Measurements from ENCODE around the gene EHF.
"Not testable (repeated sequence)": the region's sequence is repeated elsewhere in the genome, so short reads cannot be mapped to it uniquely, and the experiment has no call there.

EHF gene

DNA sequence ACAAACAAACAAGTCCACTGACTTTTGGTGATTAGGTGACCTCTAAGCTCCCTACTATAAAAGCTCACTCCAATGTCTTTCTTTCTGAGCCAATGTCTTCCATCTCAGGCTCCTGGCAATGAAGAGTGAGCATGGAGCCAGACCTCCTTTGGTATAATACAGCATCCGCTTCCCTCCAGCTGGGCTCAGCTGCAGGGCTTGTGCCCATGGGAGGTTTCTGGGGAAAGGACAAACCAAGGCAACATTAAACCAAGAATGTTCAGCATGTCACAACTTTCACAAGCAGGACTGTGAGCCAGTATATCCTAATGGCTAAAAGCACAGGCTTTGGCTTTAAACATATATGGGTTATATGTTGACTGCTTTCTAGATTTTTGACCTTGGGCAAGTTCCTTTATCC lies 58.8 kb downstream of the EHF start:
- TF ChIP-seq, protein P1, sequence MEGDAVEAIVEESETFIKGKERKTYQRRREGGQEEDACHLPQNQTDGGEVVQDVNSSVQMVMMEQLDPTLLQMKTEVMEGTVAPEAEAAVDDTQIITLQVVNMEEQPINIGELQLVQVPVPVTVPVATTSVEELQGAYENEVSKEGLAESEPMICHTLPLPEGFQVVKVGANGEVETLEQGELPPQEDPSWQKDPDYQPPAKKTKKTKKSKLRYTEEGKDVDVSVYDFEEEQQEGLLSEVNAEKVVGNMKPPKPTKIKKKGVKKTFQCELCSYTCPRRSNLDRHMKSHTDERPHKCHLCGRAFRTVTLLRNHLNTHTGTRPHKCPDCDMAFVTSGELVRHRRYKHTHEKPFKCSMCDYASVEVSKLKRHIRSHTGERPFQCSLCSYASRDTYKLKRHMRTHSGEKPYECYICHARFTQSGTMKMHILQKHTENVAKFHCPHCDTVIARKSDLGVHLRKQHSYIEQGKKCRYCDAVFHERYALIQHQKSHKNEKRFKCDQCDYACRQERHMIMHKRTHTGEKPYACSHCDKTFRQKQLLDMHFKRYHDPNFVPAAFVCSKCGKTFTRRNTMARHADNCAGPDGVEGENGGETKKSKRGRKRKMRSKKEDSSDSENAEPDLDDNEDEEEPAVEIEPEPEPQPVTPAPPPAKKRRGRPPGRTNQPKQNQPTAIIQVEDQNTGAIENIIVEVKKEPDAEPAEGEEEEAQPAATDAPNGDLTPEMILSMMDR (IDR thresholded peaks at IDR 0.05) = no peak
- no peak for TF ChIP-seq ZFX (IDR thresholded peaks at IDR 0.05; ENCODE audit: borderline replicate concordance)
- H3K27ac ChIP-seq = no peak overlapping the region

DNA sequence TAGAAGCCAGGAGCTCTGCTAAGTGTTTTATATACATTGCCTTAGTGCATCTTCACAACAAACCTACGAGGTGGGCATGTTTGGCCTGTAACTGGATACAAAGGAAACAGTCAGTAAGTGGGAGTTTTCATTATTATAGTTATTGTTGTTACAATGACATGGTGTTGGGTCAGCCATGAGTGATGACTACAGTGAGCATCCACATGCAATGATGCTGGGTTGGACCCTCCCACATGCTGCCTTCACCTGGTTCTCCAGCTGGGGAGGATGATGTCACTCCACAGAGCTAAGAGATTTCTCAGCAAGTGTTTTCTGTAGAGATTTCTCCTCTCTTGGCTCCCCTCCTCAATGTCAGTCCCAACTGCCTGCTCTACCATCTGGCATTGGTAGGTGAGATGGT lies 59.3 kb downstream of the EHF start:
- no peak for TF ChIP-seq ZFX (IDR thresholded peaks at IDR 0.05; ENCODE audit: borderline replicate concordance)
- TF ChIP-seq, protein P1 (IDR thresholded peaks at IDR 0.05) = no peak
- H3K27ac ChIP-seq = no peak overlapping the region

DNA sequence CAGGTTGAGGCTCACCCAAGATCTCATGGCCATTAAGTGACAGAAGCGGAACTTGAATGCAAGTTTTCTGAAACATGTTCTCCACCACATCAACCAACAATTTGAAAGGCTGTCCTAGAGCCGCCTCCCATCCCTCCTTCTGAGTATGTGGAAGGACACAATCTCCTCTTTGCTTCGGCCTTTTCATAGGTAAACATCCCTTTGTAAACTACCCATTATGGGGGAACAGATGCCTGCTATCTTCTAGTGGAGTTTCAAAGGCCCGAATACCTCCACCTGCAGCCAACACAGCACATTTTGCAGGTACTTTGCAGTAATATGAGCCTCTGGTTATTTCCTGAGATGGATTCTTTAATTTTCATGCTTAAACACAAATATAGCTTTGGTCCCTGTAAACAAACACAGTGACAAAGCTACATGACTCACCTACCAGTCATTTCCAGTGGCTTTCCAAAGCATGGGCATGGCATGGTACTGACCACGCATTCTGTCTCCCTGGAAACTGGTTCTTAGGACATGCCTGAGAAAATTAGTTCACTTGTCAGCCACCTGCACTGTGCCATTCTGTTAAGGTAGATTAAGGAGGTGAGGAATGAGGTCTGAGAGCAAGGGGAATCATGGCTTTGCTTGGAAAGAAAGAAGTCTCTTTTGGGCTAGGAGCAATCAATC lies 60.2 kb downstream of the EHF start:
- no peak for TF ChIP-seq ZFX (IDR thresholded peaks at IDR 0.05; ENCODE audit: borderline replicate concordance)
- TF ChIP-seq, protein P1 (IDR thresholded peaks at IDR 0.05) = no peak
- H3K27ac ChIP-seq = no peak overlapping the region

DNA sequence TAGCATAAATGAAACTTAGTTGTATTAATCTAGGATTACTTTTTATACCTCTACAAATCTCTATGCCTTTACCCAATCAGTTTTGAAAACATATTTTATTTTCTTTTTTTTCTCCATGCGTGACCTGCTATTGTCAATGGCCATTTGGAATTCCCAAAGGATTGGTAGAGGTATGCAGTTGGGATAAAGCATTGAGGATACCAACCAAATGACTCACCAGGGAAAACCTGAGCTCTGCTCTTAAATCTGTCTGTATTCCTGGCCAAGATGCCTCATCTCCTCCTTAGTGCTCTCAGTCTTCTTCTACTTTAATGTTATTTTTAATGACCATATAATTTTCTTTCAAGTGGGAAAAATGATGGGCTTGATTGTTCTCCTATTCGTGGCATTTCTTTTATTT lies 61.9 kb downstream of the EHF start:
- TF ChIP-seq ZFX (IDR thresholded peaks at IDR 0.05; ENCODE audit: borderline replicate concordance) = no peak
- TF ChIP-seq, protein P1 (IDR thresholded peaks at IDR 0.05) = no peak
- H3K27ac ChIP-seq = no peak overlapping the region

DNA sequence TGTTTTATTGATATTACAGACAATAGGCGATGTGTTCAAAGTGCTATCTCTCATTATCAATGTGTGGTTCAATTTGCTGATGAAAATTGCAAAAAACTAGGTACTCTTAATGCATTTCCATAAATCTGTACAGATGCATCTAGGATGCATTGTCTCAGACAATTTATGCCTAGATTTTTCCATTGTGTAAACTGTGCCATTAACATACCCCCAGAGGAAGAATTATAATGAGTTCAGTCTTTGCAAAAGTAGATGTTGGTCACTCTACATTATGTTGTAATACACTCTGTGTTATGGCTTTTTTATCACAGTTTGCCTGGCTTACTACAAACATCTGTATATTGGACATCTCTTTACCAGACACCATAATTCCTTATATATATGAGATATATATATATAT lies 62.5 kb downstream of the EHF start:
- no peak for TF ChIP-seq ZFX (IDR thresholded peaks at IDR 0.05; ENCODE audit: borderline replicate concordance)
- TF ChIP-seq, protein P1 (IDR thresholded peaks at IDR 0.05) = no peak

DNA sequence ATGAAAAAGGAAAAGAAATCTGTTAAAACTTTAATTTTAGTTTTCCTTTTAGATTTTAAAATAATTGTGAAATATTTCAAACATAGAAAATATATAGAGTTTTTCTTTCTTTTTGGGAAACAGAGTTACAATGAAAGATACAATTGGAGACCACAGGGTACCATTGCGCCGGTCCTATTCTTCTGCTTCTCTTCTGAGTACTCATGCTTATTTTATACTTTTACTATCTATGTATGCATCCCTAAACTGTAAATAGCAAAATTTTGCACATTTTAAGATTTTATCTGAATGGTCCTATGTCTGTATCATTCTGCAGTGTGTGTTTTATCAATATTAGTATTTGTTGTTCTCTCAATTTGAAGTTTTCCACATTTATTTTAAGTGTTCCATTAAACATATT lies 65.0 kb downstream of the EHF start:
- TF ChIP-seq, protein P1 (IDR thresholded peaks at IDR 0.05) = no peak
- TF ChIP-seq ZFX (IDR thresholded peaks at IDR 0.05; ENCODE audit: borderline replicate concordance) = no peak
- no peak overlapping the region for H3K27ac ChIP-seq

More for the DNA sequence above, 62.5 kb downstream of the EHF start:
- no peak overlapping the region for H3K27ac ChIP-seq

DNA sequence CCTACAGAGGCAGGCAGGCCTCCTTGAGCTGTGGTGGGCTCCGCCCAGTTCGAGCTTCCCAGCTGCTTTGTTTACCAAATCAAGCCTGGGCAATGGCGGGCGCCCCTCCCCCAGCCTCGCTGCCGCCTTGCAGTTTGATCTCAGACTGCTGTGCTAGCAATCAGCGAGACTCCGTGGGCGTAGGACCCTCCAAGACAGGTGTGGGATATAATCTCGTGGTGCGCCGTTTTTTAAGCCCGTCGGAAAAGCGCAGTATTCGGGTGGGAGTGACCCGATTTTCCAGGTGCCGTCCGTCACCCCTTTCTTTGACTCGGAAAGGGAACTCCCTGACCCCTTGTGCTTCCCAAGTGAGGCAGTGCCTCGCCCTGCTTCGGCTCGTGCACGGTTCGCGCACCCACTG lies 71.4 kb downstream of the EHF start:
- not testable (repeated sequence) for H3K27ac ChIP-seq

DNA sequence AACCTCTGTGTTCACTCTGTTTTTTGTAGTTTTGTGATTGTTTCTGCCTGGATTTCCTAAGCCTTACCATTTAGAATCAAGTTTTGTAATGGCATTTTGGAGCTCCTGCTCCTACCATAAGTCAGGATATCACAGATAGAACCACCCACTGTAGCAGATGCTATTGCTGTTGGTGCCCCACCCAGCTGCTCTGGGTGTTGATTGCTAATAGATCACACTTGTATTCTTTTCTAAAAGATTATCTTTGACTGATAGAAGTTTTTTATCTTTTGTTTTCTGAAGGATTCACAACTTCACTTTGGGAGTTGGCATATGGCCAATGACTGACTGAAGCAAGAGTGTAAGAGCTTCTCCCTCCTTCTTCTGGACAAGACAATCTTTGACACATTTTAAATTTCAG lies 76.0 kb downstream of the EHF start:
- TF ChIP-seq, protein P1 (IDR thresholded peaks at IDR 0.05) = no peak
- no peak for TF ChIP-seq ZFX (IDR thresholded peaks at IDR 0.05; ENCODE audit: borderline replicate concordance)
- H3K27ac ChIP-seq = no peak overlapping the region

Data from 22Rv1 (cell line).